ENCODE measurements around the gene GUK1. TPM values are rescaled to one million over a fixed set of nuclear protein-coding genes. Genes with fewer than 3 reads are reported as not detected.

Gene GUK1
- total RNA-seq, 1 donor from 2014 or later = 299 TPM

GRCh38 chr1:228093050-228093906 is 46.8 kb upstream of the GUK1 start:
- Histone ChIP-seq H3K27me3 (no peaks in the 10 kb centered on the region), H3K36me3 (peaks cover 0 to 23% of the 10 kb centered on the region in 2 donors), H3K4me3 (no peak overlapping the region), H3K27ac (no peak overlapping the region), H3K9me3 (peaks cover 9% of the 10 kb centered on the region), H3K4me1 (peaks cover 73% of the 10 kb centered on the region)
- intact Hi-C loops (cut with DNase I) = no loop called here
- DNase-seq (ENCODE audit: extremely low spot score in 2 of 2) = no peak
- TF ChIP-seq CTCF (IDR thresholded peaks at IDR 0.05) (no peak), POLR2A (IDR thresholded peaks at IDR 0.05) (no peak)

GRCh38 chr1:228094432-228095016 is 45.6 kb upstream of the GUK1 start:
- TF ChIP-seq POLR2AphosphoS5 (IDR thresholded peaks at IDR 0.05; ENCODE audit: insufficient read depth in 1 of 2, low read depth in 1 of 2) (no peak), POLR2A (IDR thresholded peaks at IDR 0.05) (no peak), CTCF (IDR thresholded peaks at IDR 0.05) (no peak)
- peaks cover 9% of the 10 kb centered on the region for H3K9me3 ChIP-seq
- H3K4me3 ChIP-seq = no peak overlapping the region
- no peaks in the 10 kb centered on the region for H3K27me3 ChIP-seq
- intact Hi-C loops (cut with DNase I) = no loop called here
- H3K36me3 ChIP-seq = peaks cover 0 to 35% of the 10 kb centered on the region in 2 donors
- no peak for DNase-seq (ENCODE audit: extremely low spot score in 2 of 2)
- no peak overlapping the region for H3K27ac ChIP-seq
- peaks cover 61% of the 10 kb centered on the region for H3K4me1 ChIP-seq

GRCh38 chr1:228095161-228095560 is 44.9 kb upstream of the GUK1 start:
- no peak overlapping the region for H3K27ac ChIP-seq
- H3K4me1 ChIP-seq = peaks cover 54% of the 10 kb centered on the region
- no peaks in the 10 kb centered on the region for H3K27me3 ChIP-seq
- no peak overlapping the region for H3K4me3 ChIP-seq
- peaks cover 9% of the 10 kb centered on the region for H3K9me3 ChIP-seq
- no peak for DNase-seq (ENCODE audit: extremely low spot score in 2 of 2)
- peaks cover 0 to 42% of the 10 kb centered on the region in 2 donors for H3K36me3 ChIP-seq
- TF ChIP-seq POLR2A (IDR thresholded peaks at IDR 0.05) = no peak
- intact Hi-C loops (cut with DNase I) = no loop called here

DNA sequence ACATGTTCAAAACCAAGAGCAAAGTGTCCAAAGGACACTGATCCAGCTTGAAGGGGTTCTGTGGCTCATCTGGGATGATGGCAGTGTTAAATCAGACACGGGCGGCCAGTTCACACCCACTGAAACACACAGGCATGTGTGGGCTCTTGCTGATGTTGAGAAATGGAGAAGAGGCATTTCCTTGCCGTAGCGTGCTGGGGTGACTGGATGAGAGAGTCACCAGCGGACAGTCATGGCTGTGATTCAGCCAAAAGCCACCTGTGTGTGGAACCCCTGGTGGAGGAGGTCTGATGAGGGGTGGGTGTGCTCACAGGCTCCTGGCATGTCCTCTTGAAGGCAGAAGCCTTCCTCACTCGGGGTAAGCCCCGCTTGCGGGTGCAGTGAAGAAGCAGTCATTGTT is 44.1 kb upstream of the GUK1 start:
- no peak for DNase-seq (ENCODE audit: extremely low spot score in 2 of 2)
- intact Hi-C loops (cut with DNase I) = no loop called here
- H3K9me3 ChIP-seq = peaks cover 9% of the 10 kb centered on the region
- peaks cover 0 to 48% of the 10 kb centered on the region in 2 donors for H3K36me3 ChIP-seq
- TF ChIP-seq POLR2A (IDR thresholded peaks at IDR 0.05) (no peak), CTCF (IDR thresholded peaks at IDR 0.05) (no peak), POLR2AphosphoS5 (IDR thresholded peaks at IDR 0.05; ENCODE audit: insufficient read depth in 1 of 2, low read depth in 1 of 2) (no peak)
- no peaks in the 10 kb centered on the region for H3K27me3 ChIP-seq
- peaks cover 47% of the 10 kb centered on the region for H3K4me1 ChIP-seq
- no peak overlapping the region for H3K27ac ChIP-seq
- H3K4me3 ChIP-seq = no peak overlapping the region

DNA sequence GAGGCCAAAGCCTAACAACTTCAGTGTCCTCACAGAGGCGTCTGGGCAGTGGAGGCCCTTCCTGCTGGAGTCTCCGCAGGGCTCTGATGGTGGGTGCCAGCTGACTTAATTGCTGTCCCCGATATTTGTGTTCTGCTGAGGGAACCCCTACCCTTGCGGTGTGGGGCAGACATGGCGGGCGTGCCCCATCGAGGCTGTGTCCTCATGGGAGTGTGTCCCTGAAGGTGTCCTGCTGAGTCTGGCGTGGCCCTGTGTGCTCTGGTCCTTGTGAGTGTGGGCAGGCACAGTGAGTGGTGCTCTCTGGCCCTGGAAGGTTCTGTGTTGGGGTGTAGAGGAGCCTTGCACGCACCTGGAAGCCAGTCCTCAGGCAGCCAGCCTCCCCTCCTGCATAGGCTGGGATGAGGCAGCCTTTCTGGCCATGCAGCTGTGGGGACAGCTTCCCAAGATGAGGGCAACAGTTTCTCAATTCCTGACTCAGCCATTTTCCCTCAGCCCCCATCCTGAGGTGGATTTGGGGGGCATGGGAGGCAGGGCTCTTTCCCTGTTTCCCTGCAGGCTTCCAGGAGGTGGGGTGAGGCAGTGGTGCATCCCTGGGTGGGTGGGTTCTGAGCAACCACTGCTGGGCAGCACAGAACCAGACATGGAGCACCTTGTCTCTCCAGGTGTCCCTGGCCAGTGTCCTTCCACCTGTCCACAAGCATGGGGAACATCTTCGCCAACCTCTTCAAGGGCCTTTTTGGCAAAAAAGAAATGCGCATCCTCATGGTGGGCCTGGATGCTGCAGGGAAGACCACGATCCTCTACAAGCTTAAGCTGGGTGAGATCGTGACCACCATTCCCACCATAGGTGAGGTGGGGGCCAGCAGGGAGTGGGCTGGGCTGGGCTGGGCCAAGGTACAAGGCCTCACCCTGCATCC is 43.4 kb upstream of the GUK1 start:
- no peak for DNase-seq (ENCODE audit: extremely low spot score in 2 of 2)
- Histone ChIP-seq H3K27ac (no peak overlapping the region), H3K36me3 (peaks cover 0 to 49% of the 10 kb centered on the region in 2 donors), H3K4me3 (no peak overlapping the region), H3K4me1 (peaks cover 45% of the 10 kb centered on the region), H3K9me3 (peaks cover 9% of the 10 kb centered on the region), H3K27me3 (no peaks in the 10 kb centered on the region)
- intact Hi-C loops (cut with DNase I) = no loop called here
- no peak for TF ChIP-seq CTCF (IDR thresholded peaks at IDR 0.05)
- TF ChIP-seq POLR2A (IDR thresholded peaks at IDR 0.05) = no peak
- TF ChIP-seq POLR2AphosphoS5 (IDR thresholded peaks at IDR 0.05; ENCODE audit: insufficient read depth in 1 of 2, low read depth in 1 of 2) = no peak

Data from vagina (tissue), 2 donors.